Mucosa of descending colon (tissue), 3 donors: ENCODE data around the gene KBTBD12. TPM values are rescaled to one million over a fixed set of nuclear protein-coding genes. Genes with fewer than 3 reads are reported as not detected.

Experiments used
- ATAC-seq: fragments of 200-7000 bp; cut with Tn5 transposase; one replicate; pipeline ENCODE4 v1.9.1; 2020; ENCODE audit warnings: mild to moderate bottlenecking, moderate library complexity
- DNase-seq, 3 donors: peaks; one replicate each; pipeline ENCODE4 v3.0.0-alpha.2; 2020
- H3K36me3 ChIP-seq: fragments of 200-600 bp; one replicate; pipeline ENCODE4 v1.8.0; 2021; ENCODE audit warnings: low read depth, mild to moderate bottlenecking
- H3K4me1 ChIP-seq: fragments of 200-600 bp; one replicate; pipeline ENCODE4 v1.8.0; 2021; ENCODE audit warnings: low read depth, mild to moderate bottlenecking
- H3K4me3 ChIP-seq: fragments of 200-600 bp; one replicate; pipeline ENCODE4 v1.8.0; 2021; ENCODE audit warnings: mild to moderate bottlenecking
- H3K9me3 ChIP-seq: fragments of 200-600 bp; one replicate; pipeline ENCODE4 v1.8.0; 2021; ENCODE audit warnings: mild to moderate bottlenecking
- CTCF ChIP-seq: fragments of 200-600 bp; IDR thresholded peaks from one replicate; pipeline ENCODE4 v1.8.0; 2022; ENCODE audit warnings: antibody characterized with exemption, mild to moderate bottlenecking
- intact Hi-C, 2 donors: fragments of 100-400 bp; cut with DNase I in 1 of 2; cut with micrococcal nuclease in 1 of 2; formaldehyde crosslinking; loops; one replicate each; pipeline versions ENCODE4 v1.11.0 to v1.11.1; 2022; cut with DNase I, micrococcal nuclease
- total RNA-seq, 3 donors: library from RNA; stranded (reverse); fragmentation: NEBNext Ultra II Directional in 2 of 3; extraction: Animal tissue kit (Norgen Biotek cat#: 25700) in 2 of 3; gene quantifications; one replicate each; pipeline versions ENCODE4 v1.2.1 to v1.2.4, GENCODE V29; 2021 to 2023
- donor health status: DM: no; HTN: no; CAD: no; lungs with moderate emphysema.
- donor health status: DM: no; HTN: no; CAD: no.
- donor health status: DM: no; HTN: yes; CAD: no.

Gene KBTBD12
- total RNA-seq, 3 donors from 2014 or later, result 3.1 to 6.6 (median 5.5) TPM

GRCh38 chr3:127994011-127994410 is 79.0 kb downstream of the KBTBD12 start:
- DNase-seq, result no peak
- Histone ChIP-seq H3K4me3 (no peak overlapping the region), H3K9me3 (no peaks in the 10 kb centered on the region), H3K4me1 (no peaks in the 10 kb centered on the region), H3K36me3 (no peaks in the 10 kb centered on the region)
- intact Hi-C loops, result no loop called here
- no peak for TF ChIP-seq CTCF
- no peak for ATAC-seq

GRCh38 chr3:127997016-127997415 is 82.0 kb downstream of the KBTBD12 start:
- TF ChIP-seq CTCF, result no peak
- intact Hi-C loops, result no loop called here
- DNase-seq (no peak), ATAC-seq (no peak)
- Histone ChIP-seq H3K4me1 (no peaks in the 10 kb centered on the region), H3K36me3 (no peaks in the 10 kb centered on the region), H3K9me3 (no peaks in the 10 kb centered on the region), H3K4me3 (no peak overlapping the region)

- Histone ChIP-seq H3K9me3 (no peaks in the 10 kb centered on the region), H3K4me3 (no peak overlapping the region), H3K4me1 (no peaks in the 10 kb centered on the region), H3K36me3 (no peaks in the 10 kb centered on the region)
- DNase-seq (no peak), ATAC-seq (no peak)
- no peak for TF ChIP-seq CTCF
- intact Hi-C loops, result no loop called here
Observed at GRCh38 chr3:127997961-127998360, 82.9 kb downstream of the KBTBD12 start.

- no peaks in the 10 kb centered on the region for H3K9me3 ChIP-seq
- H3K4me3 ChIP-seq, result no peak overlapping the region
- DNase-seq, result no peak
- no peak for TF ChIP-seq CTCF
- intact Hi-C loops, result no loop called here
- H3K4me1 ChIP-seq, result no peaks in the 10 kb centered on the region
- H3K36me3 ChIP-seq, result no peaks in the 10 kb centered on the region
- ATAC-seq, result no peak
Observed at GRCh38 chr3:127998596-127998995, 83.6 kb downstream of the KBTBD12 start.

GRCh38 chr3:127999509-128000106 is 84.6 kb downstream of the KBTBD12 start:
- Histone ChIP-seq H3K36me3 (no peaks in the 10 kb centered on the region), H3K9me3 (no peaks in the 10 kb centered on the region), H3K4me3 (no peak overlapping the region), H3K4me1 (no peaks in the 10 kb centered on the region)
- DNase-seq, result no peak
- no peak for TF ChIP-seq CTCF
- ATAC-seq, result no peak
- intact Hi-C loops, result no loop called here

GRCh38 chr3:128001576-128001975 is 86.5 kb downstream of the KBTBD12 start:
- Histone ChIP-seq H3K4me1 (no peaks in the 10 kb centered on the region), H3K36me3 (no peaks in the 10 kb centered on the region), H3K4me3 (no peak overlapping the region), H3K9me3 (no peaks in the 10 kb centered on the region)
- DNase-seq, result no peak
- intact Hi-C loops, result no loop called here
- peak; percentile 35 for ATAC-seq
- TF ChIP-seq CTCF, result no peak
